ENCODE results near the gene ALK.

ALK gene

DNA sequence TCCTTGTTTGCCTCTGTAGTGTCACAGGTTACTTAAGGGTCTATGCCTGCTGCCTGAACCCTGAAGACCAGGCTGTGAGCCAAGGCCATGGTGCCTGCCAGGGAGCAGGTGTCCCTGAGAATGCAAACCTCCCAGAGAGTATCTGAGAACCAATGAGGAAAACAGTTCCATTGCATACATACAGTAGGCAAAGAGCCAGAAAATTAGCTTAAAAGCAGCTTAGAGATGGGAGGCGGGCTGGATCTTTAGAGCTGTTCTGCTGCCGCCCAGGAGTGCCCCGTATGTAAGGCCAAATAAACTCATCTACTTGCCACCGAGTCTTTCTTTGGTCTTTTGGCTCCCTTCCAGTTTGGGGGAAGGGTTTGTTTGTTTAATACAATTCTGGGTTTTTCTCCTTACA, 478.2 kb downstream of the ALK start:
- DNase-seq, result no peak

DNA sequence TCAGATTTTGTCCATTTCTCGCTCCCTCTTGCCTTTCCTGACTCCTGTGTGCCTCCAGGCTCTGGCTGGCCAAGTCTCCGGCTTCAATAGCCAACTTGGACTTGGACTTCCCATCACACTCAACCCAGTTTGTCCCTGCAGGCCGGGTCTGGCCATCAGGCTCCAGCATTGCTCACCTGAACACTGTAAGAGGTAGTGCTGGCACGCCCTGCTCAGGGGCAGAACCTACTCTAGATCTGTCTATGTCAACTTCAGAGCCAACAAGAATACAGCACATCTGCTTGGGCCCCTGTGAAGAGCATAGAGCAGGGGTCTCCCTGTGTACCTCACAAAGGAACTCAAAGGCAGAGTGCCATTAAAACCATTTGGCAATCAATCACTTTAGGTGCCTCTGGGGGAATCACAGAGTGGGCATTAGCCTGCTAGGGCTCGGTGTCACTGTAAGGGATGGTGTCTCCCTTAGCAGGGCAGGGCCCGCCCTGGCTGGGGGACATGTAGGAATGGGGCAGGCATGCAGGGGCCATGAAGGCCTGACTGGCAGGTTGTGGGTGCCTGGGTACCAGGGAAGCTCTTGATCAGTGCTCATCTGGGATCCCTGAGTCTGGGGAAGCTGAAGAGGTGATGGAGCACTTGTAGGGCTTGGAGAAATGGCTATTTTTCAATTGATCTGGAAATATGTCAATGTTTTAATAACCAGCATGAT, 480.3 kb downstream of the ALK start:
- DNase-seq, result no peak

DNA sequence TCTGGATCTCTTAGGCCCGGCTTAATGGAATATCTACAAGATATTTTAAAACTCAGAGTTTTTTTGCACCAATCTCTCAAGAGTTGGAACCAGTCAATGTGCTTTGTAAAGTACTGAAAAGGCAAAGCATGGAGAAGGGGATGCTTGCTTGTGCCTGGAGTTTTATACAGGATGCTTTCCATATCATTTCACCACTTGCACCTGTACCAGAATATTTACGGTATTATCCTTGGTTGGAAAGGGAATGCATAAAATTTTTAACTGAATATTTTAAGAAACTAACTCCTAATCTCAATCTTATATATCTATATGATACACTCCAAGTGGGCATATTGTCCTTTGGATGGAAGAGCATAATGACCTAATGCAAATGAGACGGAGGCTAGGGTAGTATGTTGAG, 487.5 kb downstream of the ALK start:
- DNase-seq, result no peak

DNA sequence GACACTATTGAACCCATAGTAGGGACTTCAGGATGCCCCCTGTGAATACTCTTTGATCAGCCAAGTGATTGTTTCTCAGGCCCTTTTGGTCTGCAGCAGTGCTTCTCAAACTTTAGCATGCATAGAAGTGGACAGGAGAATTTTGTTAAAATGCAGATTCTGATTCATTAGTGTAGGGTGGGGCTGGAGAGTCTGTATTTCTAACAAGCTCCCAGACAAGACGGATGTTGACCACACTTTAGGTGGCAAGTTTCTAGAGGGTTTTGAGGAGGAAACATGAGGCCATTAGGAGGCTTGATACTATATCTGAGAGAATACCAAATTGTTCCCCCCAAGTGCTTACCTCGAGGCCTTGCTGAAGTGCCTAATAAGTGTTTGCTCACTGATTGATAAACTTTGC, 488.3 kb downstream of the ALK start:
- no peak for DNase-seq

DNA sequence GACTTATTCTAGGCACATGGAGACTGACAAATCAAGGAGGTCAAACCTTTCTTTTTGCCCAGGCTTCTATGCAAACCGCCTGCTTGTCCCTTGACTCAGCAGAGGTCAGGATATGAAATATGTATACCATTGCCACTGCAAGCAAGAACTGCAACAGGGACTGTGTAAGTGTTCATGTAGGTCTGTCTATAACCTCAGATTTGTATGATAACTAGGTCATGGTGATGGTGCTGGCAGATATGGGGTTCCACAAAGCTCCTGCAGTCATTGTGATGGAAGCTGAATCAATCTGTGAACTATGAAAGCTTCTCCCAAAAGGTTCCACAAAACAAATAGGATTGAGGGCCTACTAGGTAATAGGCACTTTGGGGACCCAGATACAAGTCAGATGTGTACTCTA, 489.9 kb downstream of the ALK start:
- DNase-seq, result no peak

DNA sequence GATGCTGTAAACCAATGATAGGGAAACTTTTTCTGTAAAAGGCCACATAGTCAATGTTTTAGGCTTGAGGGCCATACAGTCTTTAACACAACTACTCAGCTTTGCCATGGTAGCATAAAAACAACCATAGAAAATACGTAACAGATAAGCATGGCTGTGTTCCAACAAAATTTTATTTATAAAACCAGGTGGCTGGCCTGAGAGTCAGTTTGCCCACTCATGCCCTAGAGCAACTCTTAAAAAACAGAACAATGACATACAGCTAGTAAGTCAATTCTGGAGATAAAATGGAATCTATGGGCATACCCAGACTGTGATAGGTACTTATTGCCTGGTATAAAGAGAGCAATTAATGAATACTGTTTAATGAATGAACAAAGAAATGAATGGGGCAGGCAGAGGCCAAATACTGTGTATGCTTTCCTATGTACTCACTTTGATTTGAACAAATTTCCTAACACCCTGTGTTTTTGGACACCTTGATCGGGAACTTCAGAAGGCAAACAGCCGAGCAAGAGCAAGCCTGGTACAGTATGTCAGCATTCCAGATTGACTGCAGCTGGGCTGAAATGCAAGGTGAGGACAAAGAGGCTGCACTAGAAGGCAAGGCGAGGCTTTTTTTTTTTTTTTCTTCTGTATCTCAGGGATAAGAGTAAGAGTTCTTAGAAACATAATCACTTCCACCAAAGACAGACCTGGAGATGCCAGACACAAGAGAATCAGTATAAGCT, 490.8 kb downstream of the ALK start:
- no peak for DNase-seq

DNA sequence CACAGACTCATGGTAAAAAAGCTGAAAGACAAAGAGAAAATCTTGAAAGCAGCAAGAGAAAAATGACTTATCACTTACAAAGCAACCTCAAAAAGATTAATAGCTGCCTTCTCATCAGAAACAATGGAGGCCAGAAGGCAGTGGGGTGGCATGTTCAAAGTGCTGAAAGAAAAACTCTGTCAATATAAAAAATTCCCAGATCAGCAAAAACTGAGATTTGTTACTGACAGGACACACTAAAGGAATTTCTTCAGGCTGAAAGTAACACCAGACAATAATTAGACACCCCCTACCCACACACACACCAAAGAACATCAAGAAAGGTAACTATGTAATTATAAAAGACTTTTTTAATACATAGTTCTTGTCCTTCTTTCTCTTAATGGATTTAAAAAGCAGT, 495.0 kb downstream of the ALK start:
- DNase-seq, result no peak

DNA sequence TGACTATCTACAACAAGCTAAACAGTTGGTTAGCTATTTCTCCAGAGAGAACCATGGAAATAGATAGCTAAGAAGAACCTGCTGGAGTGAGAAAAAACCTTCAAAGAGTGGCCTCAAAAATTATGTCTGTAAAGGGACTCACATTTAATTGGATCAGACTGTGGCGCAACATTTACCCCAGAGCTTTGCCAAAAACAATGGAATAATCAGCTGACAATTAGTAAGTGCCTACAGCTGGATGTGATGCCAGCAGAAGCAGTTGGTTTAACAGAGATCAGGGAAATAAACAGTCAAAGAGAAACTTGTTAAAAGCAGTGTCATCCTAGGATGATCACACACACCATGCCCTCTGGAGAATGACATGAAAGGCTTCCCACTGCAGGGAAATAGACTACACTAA, 495.5 kb downstream of the ALK start:
- no peak for DNase-seq

DNA sequence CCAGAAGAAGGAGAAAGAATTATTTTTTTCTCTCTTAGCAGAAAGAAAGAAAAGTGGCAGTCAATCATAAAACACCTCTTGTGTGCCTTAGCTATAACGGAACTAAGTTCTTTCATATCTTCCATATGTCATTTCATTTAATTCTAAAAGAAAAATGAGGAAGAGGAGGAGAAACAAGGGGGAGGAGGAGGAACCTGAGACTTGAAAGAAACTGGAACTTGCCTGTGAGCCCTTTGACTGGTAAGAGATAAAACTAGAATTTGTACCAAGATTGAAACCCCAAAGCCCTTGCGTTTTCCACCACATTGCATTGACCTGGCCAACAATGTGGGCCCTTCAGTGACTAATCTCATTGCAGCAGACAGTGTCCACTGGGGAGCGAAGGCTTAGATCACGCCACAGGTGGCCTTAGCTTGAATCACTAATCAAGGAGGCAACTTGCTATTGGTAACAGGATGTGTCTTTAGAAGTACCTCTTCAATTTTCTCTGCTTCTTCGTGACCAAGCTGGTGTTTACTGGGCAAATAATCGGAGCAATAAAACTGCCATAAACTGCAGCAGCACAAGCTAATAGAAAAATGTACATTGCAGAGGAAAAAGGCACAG, 498.2 kb downstream of the ALK start:
- no peak for DNase-seq

DNA sequence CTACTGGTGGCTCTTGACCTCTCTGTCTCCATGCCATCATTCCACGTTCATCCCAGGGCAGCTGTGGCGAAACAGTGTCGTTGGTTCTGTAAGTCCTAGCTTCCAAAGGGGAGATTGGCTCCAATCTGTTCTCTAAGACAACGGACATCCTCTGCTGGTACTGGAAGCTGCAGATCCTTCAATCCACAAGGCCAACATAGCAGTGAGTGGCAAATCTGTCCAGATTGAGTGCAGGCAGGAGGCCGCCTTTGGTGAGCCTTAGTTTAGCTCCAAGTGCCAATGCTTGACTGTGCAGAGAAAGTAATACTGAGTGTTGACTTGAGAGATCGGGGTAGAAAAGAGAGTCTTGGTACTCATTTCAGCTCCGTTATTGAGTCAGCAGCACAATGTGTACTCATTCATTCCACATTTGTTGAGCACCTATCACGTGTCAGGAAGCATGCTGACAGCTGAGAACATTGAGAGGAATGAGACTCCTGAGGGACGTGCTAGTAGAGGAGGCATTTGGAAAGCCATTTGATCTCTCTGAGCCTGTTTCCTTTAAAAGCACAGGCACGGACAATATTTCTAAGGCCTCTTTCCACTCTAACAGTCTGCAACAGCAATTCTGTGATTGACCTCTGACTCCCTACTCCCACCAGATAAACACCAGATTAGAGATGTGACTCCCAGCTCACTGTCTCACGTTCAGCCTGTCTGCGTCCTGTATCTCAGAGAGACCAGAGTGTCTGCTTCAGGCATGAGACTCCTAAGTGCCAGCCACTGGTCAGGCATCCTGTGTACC, 500.2 kb downstream of the ALK start:
- DNase-seq, result peak; percentile 61

DNA sequence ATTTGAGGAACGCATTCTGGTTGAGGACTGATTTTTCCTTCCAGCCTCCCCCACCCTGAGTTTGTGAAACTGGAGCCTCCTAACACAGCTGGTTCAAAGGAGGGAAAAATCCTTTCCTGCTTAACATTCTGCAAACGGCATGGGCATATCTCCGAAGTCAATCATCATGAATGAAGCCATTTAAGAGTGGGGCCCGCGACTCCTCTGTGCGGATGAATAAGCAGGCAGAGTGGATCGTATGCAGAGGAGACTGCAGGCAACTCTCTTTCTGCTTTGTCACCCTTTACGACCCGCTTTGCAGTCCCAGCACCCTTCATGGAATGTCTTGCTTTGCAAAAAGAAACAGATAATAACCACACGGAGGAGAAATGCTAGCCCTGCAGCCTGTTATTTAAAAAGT, 500.9 kb downstream of the ALK start:
- DNase-seq, result no peak

DNA sequence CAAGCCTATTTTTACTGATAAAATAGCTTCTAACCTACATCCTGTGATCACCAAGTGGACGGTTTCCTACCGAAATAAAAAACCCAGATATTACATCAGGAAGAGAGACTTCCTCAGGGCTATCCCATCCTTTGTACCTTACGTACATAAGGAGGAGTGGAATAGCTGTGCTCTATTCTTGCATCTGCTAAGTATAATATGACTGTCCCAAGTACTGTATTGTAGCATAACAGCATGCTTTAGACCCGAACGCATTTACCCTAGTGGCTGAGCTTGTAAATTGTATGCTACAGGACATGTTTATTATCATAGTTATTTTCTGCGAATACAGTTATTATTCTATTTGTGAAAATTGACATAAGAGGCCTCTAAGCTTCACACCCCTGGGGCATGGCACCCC, 503.8 kb downstream of the ALK start:
- DNase-seq, result no peak

DNA sequence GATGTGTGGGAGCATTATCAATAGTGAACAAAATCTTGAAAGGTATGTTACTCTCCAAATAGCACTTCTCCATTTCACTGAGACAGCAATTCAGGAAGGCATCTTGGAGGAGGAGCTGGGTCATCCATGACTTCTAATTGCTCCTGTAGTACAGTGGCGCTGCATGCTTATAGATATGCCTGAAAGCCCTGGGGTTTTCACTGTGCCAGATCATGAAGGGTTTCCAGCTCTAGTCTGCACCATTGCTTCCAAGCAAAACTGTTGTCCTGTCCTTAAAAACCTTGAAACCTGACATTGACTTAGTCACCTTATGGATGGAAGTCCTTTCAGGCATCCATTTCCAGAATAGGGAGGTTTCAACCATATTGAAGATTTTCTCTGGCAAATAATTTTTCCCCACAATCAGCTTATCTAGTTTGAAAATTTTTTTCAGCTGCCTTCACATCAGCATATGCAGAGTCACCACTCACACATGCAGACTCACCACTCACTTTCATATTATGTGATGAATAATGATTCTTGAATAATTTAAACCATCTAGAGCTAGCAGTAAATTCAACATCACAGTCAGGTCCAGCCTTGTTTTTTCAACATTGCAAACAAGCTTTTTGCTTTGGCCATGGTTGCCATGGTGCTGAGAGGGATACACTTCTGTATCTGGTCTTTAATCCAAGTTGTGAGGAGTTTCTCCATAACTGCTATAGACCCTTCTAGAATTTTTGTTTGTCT, 509.0 kb downstream of the ALK start:
- DNase-seq, result peak; percentile 31

DNA sequence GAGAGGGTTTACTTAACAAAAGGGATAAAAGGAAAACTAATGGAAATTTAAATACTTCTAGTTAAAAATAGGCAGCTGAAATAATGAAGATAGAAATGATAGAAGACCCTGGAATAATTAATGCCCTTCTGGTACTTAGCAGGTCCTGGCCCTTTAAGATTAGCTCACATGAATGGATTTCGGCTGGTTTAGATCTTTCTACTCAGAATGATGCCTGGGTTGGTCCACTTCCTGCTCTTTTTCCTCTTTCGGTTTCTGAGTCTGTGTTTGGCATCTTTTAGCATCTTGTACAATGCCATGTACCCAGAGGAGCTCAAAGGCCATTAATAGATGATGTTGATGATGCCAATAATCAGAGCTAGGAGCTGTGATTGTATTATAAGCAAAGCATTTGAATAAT, 515.7 kb downstream of the ALK start:
- DNase-seq, result no peak

DNA sequence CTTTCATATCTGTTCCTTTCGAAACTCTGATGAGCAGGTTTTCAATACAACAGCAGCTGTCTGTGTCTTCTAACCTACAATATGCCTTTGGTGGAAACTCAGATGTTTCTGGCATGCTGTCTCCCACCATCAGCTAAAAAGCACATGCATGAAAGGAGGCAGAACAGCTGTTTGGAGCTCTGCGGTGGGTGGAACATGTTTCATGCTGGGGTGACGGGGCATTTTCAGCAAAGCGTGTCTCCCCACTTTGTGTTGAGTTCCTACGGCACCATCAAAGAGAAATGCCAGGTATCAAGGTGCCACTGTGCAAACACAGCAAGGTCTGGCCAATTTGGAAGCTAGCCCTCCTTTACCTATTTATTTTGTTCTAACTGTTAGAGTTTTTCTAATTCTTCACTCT, 516.1 kb downstream of the ALK start:
- DNase-seq, result no peak

DNA sequence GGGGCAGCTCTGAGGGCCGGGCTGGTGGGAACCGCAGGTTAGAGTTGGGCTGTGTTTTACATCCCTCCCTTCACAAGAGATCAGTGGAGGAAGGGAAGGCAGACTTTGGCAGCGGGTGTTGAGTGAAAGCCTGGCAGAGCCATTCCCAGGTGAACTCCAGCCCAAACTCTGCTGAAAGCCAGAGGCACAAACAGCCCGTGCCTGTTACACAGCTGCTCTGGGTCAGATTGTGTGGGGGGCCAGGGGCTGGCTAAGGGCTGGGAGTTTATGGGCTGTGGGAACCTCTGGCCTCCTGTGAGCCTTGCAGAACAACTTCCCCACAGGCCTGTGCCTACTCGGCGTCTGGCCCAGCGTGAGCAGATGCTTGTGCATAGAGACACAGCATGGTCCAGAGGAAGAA, 519.4 kb downstream of the ALK start:
- no peak for DNase-seq

DNA sequence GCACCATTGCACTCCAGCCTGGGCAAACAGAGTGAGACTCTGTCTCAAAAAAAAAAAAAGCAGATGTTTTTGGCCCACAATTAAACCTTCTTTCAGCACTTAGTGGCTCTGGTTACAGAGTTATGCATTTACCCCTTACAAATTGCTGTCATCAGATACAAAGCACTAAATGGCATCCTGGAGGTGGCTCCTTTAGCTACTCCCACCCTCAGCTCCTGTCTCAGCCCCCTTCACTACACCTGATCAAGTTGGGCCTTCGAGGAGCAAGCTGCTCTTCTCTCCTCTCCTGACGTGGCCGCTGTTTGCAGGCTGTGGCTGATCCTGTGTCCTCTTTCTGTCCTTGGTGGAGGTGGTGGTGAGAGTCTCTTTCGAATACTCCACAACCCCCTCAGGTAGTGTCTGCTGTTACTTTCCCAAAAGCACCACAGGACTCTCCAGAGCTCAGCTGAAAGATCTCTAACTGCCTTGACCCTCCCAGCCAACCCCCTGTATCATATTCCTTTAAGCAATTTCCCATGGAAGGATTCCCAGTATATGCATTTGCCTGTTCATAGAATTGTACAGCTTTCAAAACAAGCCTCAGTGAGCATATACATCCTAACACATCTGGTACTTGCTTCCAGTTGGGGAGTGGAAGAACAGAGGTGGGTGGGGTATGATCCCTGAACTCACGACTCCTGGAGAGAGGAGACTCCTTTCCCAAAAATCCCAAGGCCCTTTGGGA, 520.3 kb downstream of the ALK start:
- no peak for DNase-seq

DNA sequence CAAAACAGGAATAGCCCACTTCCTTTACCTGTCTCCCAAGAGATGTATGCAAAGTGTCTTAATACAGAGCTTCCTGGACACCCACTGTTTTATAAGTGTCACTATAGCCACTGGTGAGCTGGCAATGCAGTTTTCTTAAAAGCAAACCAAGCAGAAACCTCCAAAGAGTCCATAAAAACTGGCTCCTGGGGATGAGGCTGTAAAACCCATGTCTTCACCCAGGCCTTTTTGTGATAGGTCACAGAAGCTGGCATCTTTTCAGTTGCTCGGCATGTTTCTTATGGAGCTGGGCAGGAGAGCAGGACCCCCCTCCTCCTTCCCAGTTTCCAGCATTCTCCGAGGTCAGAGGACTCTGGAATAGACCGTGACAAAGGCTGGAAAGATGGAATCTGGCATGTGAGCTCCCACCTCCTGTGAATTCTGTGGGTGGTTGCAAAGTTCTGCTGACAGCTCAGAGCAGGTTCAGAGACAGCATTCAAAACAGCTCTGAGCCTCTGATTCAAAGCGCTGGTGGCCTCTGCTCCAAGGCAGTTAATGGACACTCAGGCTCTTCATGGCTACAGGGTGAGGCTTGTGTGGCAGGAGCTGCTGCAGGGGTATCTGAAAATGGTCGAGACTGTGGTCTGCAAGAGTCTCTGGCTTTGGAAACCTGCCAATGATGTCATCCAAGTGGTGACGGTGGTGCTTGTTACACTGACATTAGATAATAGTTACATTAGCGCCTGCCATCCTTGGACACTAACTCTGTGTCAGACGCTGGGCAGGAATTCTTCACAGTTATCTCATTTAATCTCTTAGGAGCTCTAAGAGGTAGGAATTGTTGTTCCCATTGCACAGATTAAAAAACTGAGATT, 522.8 kb downstream of the ALK start:
- DNase-seq, result peak; percentile 53

DNA sequence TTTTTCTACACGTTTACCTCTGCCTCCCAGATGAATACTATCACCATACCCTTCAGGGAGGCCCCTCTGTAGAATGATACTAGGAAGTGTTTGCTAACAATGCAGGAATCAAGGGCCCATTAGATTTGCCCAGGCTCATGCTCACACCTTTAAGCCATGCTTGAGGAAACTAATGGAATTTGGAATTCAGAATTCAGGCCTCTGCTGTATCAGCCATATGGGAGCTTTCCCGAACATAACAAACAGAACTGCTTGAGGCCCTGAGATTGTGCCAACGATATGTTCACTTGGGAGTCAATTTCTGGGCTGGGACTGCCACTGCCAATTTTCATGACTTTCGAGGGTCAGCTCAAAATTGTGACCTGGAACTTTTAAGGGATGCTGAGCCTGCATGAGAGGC, 523.7 kb downstream of the ALK start:
- DNase-seq, result no peak

DNA sequence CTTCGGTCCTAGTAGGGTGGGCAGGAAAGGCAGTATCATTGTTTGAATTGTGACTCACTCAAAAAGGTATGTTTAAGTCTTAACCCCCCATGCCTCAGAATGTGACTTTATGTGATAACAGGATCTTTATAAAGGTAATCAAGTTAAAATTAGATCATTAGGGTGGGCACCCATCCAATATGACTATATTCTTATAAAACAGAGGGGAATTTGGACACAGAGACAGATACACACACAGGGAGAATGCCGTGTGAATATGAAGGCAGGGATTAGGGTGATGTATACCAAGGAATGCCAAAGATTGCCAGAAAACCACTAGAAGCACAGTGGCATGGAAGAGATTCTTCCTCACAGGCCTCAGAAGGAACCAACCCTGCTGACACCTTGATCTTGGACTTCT, 524.3 kb downstream of the ALK start:
- peak; percentile 47 for DNase-seq

DNA sequence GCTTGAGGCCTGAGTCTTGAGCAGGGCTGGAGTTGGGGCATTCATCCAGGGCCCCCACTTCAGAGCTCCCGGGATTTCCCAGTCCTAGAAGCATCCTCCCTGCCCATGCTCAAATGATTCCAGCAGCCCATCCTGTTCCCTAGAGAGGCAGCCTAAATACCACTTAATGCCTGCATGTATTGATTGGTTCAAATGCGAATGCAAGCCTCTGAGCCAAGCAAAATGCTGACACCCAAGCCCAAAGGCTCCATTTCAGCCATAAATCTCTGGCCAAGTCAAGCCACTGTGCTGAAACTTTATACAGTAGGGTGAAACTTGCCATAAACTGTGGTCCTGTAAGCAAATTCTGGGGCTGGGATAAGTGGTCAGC, 526.4 kb downstream of the ALK start:
- DNase-seq, result no peak

Measured in fibroblast of skin of right biceps (primary cell).